ENCODE results near the gene TBX18. TPM values are rescaled to one million over a fixed set of nuclear protein-coding genes. Genes with fewer than 3 reads are reported as not detected.

TBX18 gene
- 11.1 and 11.8 TPM in 2 replicates for total RNA-seq (2014; rRNA removed; shearing (Covaris generic))

DNA sequence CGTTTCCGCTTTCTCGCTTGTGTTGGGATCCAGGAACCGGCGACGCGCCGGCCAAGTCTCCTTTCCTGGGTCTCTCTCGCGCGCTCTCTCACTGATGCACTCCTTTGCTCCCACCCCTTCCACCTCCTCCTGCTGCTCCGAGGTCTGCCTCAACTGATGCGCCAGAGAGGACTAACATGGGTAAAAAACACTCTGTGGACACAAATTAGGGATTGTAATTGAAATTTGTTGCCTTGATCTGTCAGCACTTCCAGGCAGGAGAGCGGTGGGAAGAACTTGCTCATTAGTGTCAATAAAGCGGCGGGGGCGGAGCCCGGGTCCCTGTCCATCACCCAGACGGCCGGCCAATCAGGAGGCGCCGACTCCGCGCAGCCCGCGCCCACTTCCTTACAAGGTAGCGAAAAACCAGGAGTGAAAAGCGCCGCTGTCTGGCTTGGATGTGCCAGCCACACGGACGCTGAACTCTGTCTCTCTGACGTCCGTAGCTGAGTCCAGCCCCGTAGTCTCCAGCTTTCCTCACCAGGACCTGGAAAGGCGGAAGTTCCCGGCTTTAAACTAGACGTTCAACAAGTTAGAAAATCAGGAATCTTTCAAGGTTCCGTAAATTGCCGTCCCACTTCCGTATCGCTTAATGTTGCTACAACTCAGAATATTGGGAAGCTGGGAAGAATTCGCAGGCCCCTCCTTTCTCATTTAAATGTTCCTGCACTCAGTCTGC is at the start of gene TBX18:
TBX18 (minus strand) TSS at position 267 of the 718 bp plus-strand sequence. CDS start 417 bp downstream, outside the sequence.

Small RNAs within 50 kb of the gene (small RNA-seq; reads per million reads assigned to genes)
- gene AL590143.1 = not detected

Measured in A375 (cell line).